ENCODE measurements around the gene ZNF609. TPM values are rescaled to one million over a fixed set of nuclear protein-coding genes. Genes with fewer than 3 reads are reported as not detected.

ZNF609 gene
- total RNA-seq, 1 donor from 2014 or later: 28.6 TPM

GRCh38 chr15:64610257-64610919, 150.0 kb downstream of the ZNF609 start:
- ChIA-PET CTCF (interaction anchor here (0.6 kb wide), 1 partner anchor 32 kb away, joined by 6 read pairs; no protein-coding TSS in a partner anchor), POLR2A (interaction anchor here (0.5 kb wide), 1 partner anchor 10 kb away, joined by 5 read pairs; no protein-coding TSS in a partner anchor)
- Mint-ChIP-seq H3K4me1 (peaks cover 12% of the 10 kb centered on the region), H3K4me3 (no peak overlapping the region), H3K9me3 (no peaks in the 10 kb centered on the region), H3K27me3 (no peaks in the 10 kb centered on the region), H3K27ac (no peak overlapping the region), H3K36me3 (ENCODE audit: low read depth) (no peaks in the 10 kb centered on the region)
- no peak for ATAC-seq (ENCODE audit: low read depth)
- intact Hi-C loops (cut with micrococcal nuclease): no loop called here
- TF ChIP-seq CTCF (IDR thresholded peaks at IDR 0.05): no peak
- DNase-seq: no peak

GRCh38 chr15:64611085-64611725, 150.8 kb downstream of the ZNF609 start:
- intact Hi-C loops (cut with micrococcal nuclease): no loop called here

GRCh38 chr15:64614519-64614918, 154.1 kb downstream of the ZNF609 start:
- no peaks in the 10 kb centered on the region for H3K36me3 Mint-ChIP-seq (ENCODE audit: low read depth)
- H3K27me3 Mint-ChIP-seq: no peaks in the 10 kb centered on the region
- ATAC-seq (ENCODE audit: low read depth) (no peak), DNase-seq (no peak)
- no peak overlapping the region for H3K27ac Mint-ChIP-seq
- POLR2A ChIA-PET: no interaction called here
- intact Hi-C loops (cut with micrococcal nuclease): no loop called here
- no peak overlapping the region for H3K4me3 Mint-ChIP-seq
- H3K9me3 Mint-ChIP-seq: no peaks in the 10 kb centered on the region
- no peak for TF ChIP-seq CTCF (IDR thresholded peaks at IDR 0.05)
- CTCF ChIA-PET: no interaction called here
- H3K4me1 Mint-ChIP-seq: peaks cover 18% of the 10 kb centered on the region

More at GRCh38 chr15:64611085-64611725, 150.8 kb downstream of the ZNF609 start:
- peaks cover 14% of the 10 kb centered on the region for H3K4me1 Mint-ChIP-seq
- H3K27me3 Mint-ChIP-seq: no peaks in the 10 kb centered on the region
- no peaks in the 10 kb centered on the region for H3K36me3 Mint-ChIP-seq (ENCODE audit: low read depth)
- no peak overlapping the region for H3K27ac Mint-ChIP-seq
- no peaks in the 10 kb centered on the region for H3K9me3 Mint-ChIP-seq
- no peak for TF ChIP-seq CTCF (IDR thresholded peaks at IDR 0.05)
- DNase-seq (no peak), ATAC-seq (ENCODE audit: low read depth) (no peak)
- ChIA-PET POLR2A (interaction anchor here (0.7 kb wide), 1 partner anchor 34 kb away, joined by 5 read pairs; no protein-coding TSS in a partner anchor), CTCF (no interaction called here)
- H3K4me3 Mint-ChIP-seq: no peak overlapping the region

GRCh38 chr15:64617727-64618126, 157.3 kb downstream of the ZNF609 start:
- H3K4me1 Mint-ChIP-seq: peaks cover 38% of the 10 kb centered on the region
- TF ChIP-seq CTCF (IDR thresholded peaks at IDR 0.05): no peak
- no peaks in the 10 kb centered on the region for H3K36me3 Mint-ChIP-seq (ENCODE audit: low read depth)
- no peaks in the 10 kb centered on the region for H3K9me3 Mint-ChIP-seq
- no peak overlapping the region for H3K4me3 Mint-ChIP-seq
- ATAC-seq (ENCODE audit: low read depth): no peak
- ChIA-PET CTCF (no interaction called here), POLR2A (no interaction called here)
- H3K27me3 Mint-ChIP-seq: no peaks in the 10 kb centered on the region
- intact Hi-C loops (cut with micrococcal nuclease): no loop called here
- no peak for DNase-seq
- no peak overlapping the region for H3K27ac Mint-ChIP-seq

GRCh38 chr15:64618138-64618537, 157.8 kb downstream of the ZNF609 start:
- CTCF ChIA-PET: no interaction called here
- H3K4me1 Mint-ChIP-seq: peaks cover 42% of the 10 kb centered on the region

More at GRCh38 chr15:64618138-64618537, 157.8 kb downstream of the ZNF609 start:
- intact Hi-C loops (cut with micrococcal nuclease): no loop called here
- Mint-ChIP-seq H3K9me3 (no peaks in the 10 kb centered on the region), H3K27ac (no peak overlapping the region), H3K36me3 (ENCODE audit: low read depth) (no peaks in the 10 kb centered on the region), H3K4me3 (no peak overlapping the region), H3K27me3 (no peaks in the 10 kb centered on the region)
- no peak for DNase-seq
- POLR2A ChIA-PET: no interaction called here
- no peak for TF ChIP-seq CTCF (IDR thresholded peaks at IDR 0.05)
- ATAC-seq (ENCODE audit: low read depth): no peak
